GM06990 (cell line): ENCODE measurements around the gene CENPX.

Experiments
- DNase-seq: peaks from one replicate; pipeline ENCODE4 v3.0.0-alpha.2; 2011; ENCODE audit not compliant: insufficient read length; ENCODE audit errors: extremely low read depth
- H3K27me3 ChIP-seq: replicated peaks from 2 replicates; pipeline ENCODE4 v1.6.0; 2011; ENCODE audit warnings: low read length; ENCODE audit not compliant: control insufficient read depth, insufficient read depth
- H3K36me3 ChIP-seq: 2 replicates; pipeline ENCODE4 v1.5.1; 2011; ENCODE audit warnings: low read length; ENCODE audit not compliant: control insufficient read depth, insufficient read depth
- H3K4me3 ChIP-seq: replicated peaks from 2 replicates; pipeline ENCODE4 v1.5.1; 2011; ENCODE audit warnings: low read depth, mild to moderate bottlenecking, control low read depth, low read length
- CTCF ChIP-seq: IDR thresholded peaks from 2 replicates; pipeline ENCODE4 v1.5.1; 2011; ENCODE audit warnings: low read length, control low read depth, mild to moderate bottlenecking, inconsistent platforms; ENCODE audit not compliant: insufficient read depth, poor library complexity, severe bottlenecking

Gene CENPX

GRCh38 chr17:81993729-81994592 is 28.7 kb downstream of the CENPX start:
- no peak for TF ChIP-seq CTCF
- Histone ChIP-seq H3K36me3 (peaks cover 5% of the 10 kb centered on the region), H3K4me3 (no peak overlapping the region), H3K27me3 (no peaks in the 10 kb centered on the region)
- DNase-seq: peak; percentile 14

GRCh38 chr17:81992306-81993102 is 30.2 kb downstream of the CENPX start:
- TF ChIP-seq CTCF: no peak
- H3K4me3 ChIP-seq: no peak overlapping the region
- H3K27me3 ChIP-seq: no peaks in the 10 kb centered on the region
- H3K36me3 ChIP-seq: peaks cover 5% of the 10 kb centered on the region
- DNase-seq: no peak

GRCh38 chr17:81991684-81992305 is 30.9 kb downstream of the CENPX start:
- Histone ChIP-seq H3K27me3 (no peaks in the 10 kb centered on the region), H3K36me3 (peaks cover 5% of the 10 kb centered on the region), H3K4me3 (no peak overlapping the region)
- no peak for TF ChIP-seq CTCF
- peak; percentile 13 for DNase-seq

- no peaks in the 10 kb centered on the region for H3K27me3 ChIP-seq
- peak; percentile 3 for DNase-seq
- TF ChIP-seq CTCF: no peak
- peaks cover 5% of the 10 kb centered on the region for H3K36me3 ChIP-seq
- H3K4me3 ChIP-seq: no peak overlapping the region
Measured at GRCh38 chr17:81990836-81991683, 31.6 kb downstream of the CENPX start.

GRCh38 chr17:81987161-81987770 is 35.4 kb downstream of the CENPX start:
- Histone ChIP-seq H3K36me3 (peaks cover 12% of the 10 kb centered on the region), H3K4me3 (no peak overlapping the region), H3K27me3 (no peaks in the 10 kb centered on the region)
- DNase-seq: peak; percentile 4
- TF ChIP-seq CTCF: no peak
